PC-3 (cell line): ENCODE results near the gene SCRG1.

Source experiments
- CTCF ChIP-seq: fragments of 300-600 bp; sonication (generic); conservative IDR thresholded peaks from 2 replicates; pipeline ENCODE4 v1.5.1; 2017; ENCODE audit warnings: antibody characterized with exemption, low read depth, mild to moderate bottlenecking, low read length
- EZH2 ChIP-seq: fragments of 300-600 bp; sonication (generic); IDR thresholded peaks from one replicate; pipeline ENCODE4 v1.6.1; 2017; ENCODE audit warnings: antibody characterized with exemption, mild to moderate bottlenecking, low read length; ENCODE audit not compliant: unreplicated experiment

- TF ChIP-seq CTCF (no peak), EZH2 (no peak)
Measured at GRCh38 chr4:173434231-173434630, 35.3 kb upstream of the SCRG1 start.
